SW 1271 (cell line): ENCODE data around the gene SMC1B.

ENCODE experiments used
- DNase-seq, 2 experiments: peaks; one replicate each; lab custom pipeline; 2025; lab: John Stamatoyannopoulos, UW

Gene SMC1B

GRCh38 chr22:45318558-45319323 is 94.7 kb downstream of the SMC1B start:
- DNase-seq, result no peak

GRCh38 chr22:45318168-45318557 is 95.2 kb downstream of the SMC1B start:
- no peak for DNase-seq

- DNase-seq, result no peak
Observed at GRCh38 chr22:45317551-45318167, 95.7 kb downstream of the SMC1B start.

- no peak for DNase-seq
Observed at GRCh38 chr22:45316796-45317526, 96.4 kb downstream of the SMC1B start.

GRCh38 chr22:45314786-45315185 is 98.6 kb downstream of the SMC1B start:
- DNase-seq, result no peak

GRCh38 chr22:45314054-45314721 is 99.2 kb downstream of the SMC1B start:
- no peak for DNase-seq

GRCh38 chr22:45312856-45313255 is 100.5 kb downstream of the SMC1B start:
- DNase-seq, result no peak

- no peak for DNase-seq
Observed at GRCh38 chr22:45312415-45312814, 101.0 kb downstream of the SMC1B start.

- DNase-seq, result no peak
Observed at GRCh38 chr22:45310977-45311531, 102.3 kb downstream of the SMC1B start.

- no peak for DNase-seq
Observed at GRCh38 chr22:45310331-45310976, 102.9 kb downstream of the SMC1B start.

GRCh38 chr22:45309422-45310227 is 103.8 kb downstream of the SMC1B start, which contains the start of gene FAM118A:
FAM118A (plus strand) TSS chr22:45309934; CDS start chr22:45322380, 12,446 bp downstream.
- peak; percentile 45 to 69 for DNase-seq

GRCh38 chr22:45308957-45309421 is 104.4 kb downstream of the SMC1B start:
- no peak for DNase-seq

GRCh38 chr22:45308391-45308956 is 104.9 kb downstream of the SMC1B start:
- no peak for DNase-seq

GRCh38 chr22:45306139-45306538 is 107.3 kb downstream of the SMC1B start:
- DNase-seq, result no peak

GRCh38 chr22:45305456-45306075 is 107.8 kb downstream of the SMC1B start:
- no peak for DNase-seq

GRCh38 chr22:45304971-45305370 is 108.4 kb downstream of the SMC1B start:
- DNase-seq, result no peak

- no peak for DNase-seq
Observed at GRCh38 chr22:45303181-45303580, 110.2 kb downstream of the SMC1B start.

- no peak for DNase-seq
Observed at GRCh38 chr22:45302751-45303150, 110.6 kb downstream of the SMC1B start.

GRCh38 chr22:45298934-45299505 is 114.4 kb downstream of the SMC1B start:
- no peak for DNase-seq
